GM21360 (cell line): Measurements from ENCODE around the gene DBF4.
A peak's percentile ranks its signal among the peaks of the same experiment; 100 is the strongest.
"Not testable (repeated sequence)": the region's sequence is repeated elsewhere in the genome, so short reads cannot be mapped to it uniquely, and the experiment has no call there.

Source experiments
- ATAC-seq: cut with Tn5 transposase; IDR thresholded peaks from one replicate; pipeline ENCODE4 v1.9.1; 2021; ENCODE audit warnings: mild to moderate bottlenecking, moderate library complexity; ENCODE audit not compliant: unreplicated experiment

Gene DBF4, protein sequence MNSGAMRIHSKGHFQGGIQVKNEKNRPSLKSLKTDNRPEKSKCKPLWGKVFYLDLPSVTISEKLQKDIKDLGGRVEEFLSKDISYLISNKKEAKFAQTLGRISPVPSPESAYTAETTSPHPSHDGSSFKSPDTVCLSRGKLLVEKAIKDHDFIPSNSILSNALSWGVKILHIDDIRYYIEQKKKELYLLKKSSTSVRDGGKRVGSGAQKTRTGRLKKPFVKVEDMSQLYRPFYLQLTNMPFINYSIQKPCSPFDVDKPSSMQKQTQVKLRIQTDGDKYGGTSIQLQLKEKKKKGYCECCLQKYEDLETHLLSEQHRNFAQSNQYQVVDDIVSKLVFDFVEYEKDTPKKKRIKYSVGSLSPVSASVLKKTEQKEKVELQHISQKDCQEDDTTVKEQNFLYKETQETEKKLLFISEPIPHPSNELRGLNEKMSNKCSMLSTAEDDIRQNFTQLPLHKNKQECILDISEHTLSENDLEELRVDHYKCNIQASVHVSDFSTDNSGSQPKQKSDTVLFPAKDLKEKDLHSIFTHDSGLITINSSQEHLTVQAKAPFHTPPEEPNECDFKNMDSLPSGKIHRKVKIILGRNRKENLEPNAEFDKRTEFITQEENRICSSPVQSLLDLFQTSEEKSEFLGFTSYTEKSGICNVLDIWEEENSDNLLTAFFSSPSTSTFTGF

DNA sequence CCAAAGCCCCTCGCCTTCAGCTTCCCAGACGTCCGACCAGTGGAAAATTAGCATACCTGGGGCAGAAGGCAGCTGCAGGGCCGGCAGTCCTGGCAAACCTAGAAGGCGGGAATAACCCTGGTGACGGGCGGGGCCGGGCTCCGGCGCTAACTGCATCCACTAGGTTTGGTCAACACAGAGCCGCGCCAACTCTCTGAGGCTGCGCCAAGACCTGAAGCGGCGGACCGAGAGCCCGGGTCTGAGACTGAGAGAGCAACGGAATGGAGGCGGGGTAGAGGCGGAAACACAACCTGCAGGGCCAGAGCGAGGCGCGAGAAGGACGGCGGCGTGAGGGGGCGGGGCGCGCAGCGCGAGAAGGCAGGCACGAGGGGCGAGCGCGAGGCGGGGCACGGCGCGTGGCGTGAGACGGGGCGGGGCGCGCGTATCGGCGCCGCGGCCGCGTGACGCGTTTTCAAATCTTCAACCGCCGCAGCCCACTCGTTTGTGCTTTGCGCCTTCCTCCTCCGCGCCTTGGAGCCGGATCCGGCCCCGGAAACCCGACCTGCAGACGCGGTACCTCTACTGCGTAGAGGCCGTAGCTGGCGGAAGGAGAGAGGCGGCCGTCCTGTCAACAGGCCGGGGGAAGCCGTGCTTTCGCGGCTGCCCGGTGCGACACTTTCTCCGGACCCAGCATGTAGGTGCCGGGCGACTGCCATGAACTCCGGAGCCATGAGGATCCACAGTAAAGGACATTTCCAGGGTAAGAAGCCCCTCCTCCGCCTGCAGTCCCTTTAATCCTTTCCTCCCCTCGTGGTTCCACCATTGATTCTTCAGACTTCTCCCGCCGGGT is at the start of gene DBF4, which contains the start of gene SLC25A40:
Gene DBF4, plus strand, starts transcription at position 454 of the 829 bp plus-strand sequence. Its CDS starts 240 bp downstream, at position 694.
Gene SLC25A40, minus strand, starts transcription at position 321 of the 829 bp plus-strand sequence. CDS start 17,633 bp downstream, outside the sequence.
- peak; percentile 88 for ATAC-seq

DNA sequence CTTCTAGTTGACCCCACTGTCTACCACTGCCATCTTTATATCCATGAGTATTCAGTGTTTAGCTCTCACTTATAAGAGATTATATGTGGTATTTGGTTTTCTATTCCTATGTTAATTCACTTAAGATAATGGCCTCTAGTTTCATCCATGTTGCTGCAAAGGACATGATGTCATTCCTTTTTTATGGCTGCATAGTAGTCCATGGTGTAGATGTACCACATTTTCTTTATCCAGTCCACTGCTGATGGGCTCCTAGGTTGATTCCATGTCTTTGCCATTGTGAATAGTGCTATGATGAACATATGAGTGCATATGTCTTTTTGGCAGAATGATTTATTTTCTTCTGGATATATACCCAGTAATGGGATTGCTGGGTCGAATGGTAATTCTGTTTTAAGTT is 47.9 kb upstream of the DBF4 start:
- ATAC-seq = not testable (repeated sequence)

- no peak for ATAC-seq
These were observed 45.2 kb upstream of the DBF4 start for GRCh38 chr7:87831097-87831496.

- no peak for ATAC-seq
These were observed 43.2 kb upstream of the DBF4 start for GRCh38 chr7:87833130-87833529.

GRCh38 chr7:87837597-87837996 is 38.7 kb upstream of the DBF4 start:
- ATAC-seq = no peak

- ATAC-seq = no peak
These were observed 25.3 kb upstream of the DBF4 start for GRCh38 chr7:87850836-87851593.

- ATAC-seq = no peak
These were observed 24.0 kb upstream of the DBF4 start for GRCh38 chr7:87852306-87852705.

DNA sequence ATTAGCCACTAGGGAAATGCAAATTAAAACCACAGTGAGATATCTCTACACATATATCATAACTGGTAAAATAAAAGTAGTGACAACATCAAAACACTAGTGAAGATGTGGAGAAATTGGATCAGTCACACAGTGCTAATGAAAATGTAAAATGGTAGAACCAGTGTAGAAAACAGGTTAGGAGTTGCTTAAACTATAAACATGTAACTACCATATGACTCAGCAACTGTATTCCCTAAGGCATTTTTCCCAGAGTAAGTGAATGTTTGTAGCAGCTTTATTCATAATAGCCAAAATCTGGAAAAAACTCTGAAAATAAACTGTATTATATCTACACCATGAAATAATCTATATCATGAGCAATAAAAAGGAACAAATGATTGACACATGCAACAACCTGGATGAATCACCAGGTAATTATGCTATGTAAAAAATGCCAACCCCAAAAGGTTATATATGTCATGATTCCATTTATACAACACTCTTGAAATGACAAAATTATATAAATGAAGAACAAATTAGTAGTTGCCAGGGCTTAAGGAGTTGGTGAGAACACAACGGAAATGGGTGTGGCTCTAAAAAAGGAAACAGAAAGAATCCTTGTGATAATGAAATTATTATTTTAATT is 22.9 kb upstream of the DBF4 start:
- no peak for ATAC-seq

GRCh38 chr7:87858417-87859100 is 17.7 kb upstream of the DBF4 start:
- ATAC-seq = no peak

DNA sequence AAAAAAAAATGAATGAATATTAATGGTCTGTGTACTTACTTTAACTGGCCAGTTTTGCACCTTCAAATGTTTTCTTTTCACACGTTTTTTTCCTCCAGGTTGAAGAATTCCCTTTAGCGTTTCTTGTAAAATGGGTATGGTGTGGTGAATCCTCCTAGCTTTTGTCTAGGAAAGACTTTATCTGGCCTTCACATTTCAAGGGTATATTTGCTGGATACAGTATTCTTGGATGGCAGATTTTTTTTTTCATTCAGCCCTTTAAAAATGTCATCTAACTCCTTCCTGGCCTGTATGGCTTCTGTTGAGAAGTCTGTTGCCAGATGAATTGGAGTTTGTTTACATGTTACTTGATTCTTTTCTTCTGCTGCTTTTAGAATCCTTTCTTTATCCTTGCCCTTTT is 10.2 kb upstream of the DBF4 start:
- no peak for ATAC-seq

GRCh38 chr7:87866533-87866932 is 9.8 kb upstream of the DBF4 start:
- ATAC-seq = not testable (repeated sequence)

DNA sequence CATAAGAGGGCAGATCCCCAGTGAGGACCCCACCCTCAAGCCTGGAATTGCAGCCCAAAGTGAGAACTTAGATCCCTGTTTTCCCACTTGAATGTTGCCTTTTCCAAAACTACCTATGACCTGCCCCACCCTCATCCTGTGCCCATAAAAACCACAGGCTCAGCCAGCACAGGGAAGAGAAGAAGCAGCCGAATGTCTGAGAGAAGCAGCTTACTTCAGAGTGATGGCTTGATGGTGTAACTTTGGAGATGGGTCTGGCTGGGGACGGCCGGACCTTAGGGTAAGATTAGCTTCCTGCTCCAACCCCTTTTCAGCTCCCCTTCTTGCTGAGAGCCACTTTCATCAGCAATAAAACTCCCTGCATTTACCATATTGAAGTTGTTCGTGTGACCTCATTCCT is 5.8 kb upstream of the DBF4 start:
- ATAC-seq = no peak

DNA sequence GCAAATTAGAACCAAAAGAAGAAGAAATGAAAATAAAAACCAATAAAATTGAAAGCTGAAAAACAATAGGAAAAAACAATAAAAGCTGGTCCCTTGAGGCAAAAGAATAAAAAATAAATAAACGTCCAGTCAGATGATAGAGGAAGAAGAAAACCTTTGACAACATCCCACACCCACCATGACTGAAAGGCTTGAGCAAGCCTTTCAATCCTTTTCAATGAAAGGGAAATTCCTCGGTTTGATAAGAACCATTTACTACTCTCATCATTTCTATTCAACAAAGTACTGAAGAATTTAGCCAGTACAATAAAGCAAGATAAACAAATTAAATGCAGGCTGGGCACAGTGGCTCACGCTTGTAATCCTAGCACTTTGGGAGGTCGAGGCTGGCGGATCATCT is 3.9 kb upstream of the DBF4 start:
- no peak for ATAC-seq

GRCh38 chr7:87873328-87873727 is 3.0 kb upstream of the DBF4 start:
- not testable (repeated sequence) for ATAC-seq

DNA sequence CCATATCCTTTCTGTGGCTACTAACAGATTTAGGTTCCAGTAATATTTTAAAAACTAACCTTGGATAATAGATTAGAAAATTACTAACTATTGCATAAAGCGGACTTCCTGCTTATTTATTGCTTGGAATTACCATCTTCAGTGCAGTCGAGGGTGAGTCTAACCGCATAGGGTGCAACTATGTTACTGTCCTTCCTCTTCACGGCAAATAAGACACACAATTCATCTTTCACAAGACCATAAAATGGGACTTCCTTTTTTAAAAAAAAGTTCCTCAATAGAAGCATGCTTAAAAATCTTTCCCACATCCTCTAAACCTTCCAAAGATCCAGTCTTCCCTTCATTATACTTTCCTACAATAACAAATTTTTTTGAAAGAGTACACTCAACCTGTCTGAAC is 2.2 kb upstream of the DBF4 start:
- ATAC-seq = no peak

- ATAC-seq = peak; percentile 8
These were observed 898 bp upstream of the DBF4 start for GRCh38 chr7:87875151-87876039.

- ATAC-seq = peak; percentile 5
These were observed 559 bp downstream of the DBF4 start for GRCh38 chr7:87876869-87877234.

- no peak for ATAC-seq
These were observed 1.2 kb downstream of the DBF4 start for GRCh38 chr7:87877366-87878040.
